HG02798 (cell line): ENCODE measurements around the gene IGFALS.

Source experiments
- ATAC-seq: cut with Tn5 transposase; IDR thresholded peaks from one replicate; pipeline ENCODE4 v1.9.1; 2021; ENCODE audit warnings: mild to moderate bottlenecking; ENCODE audit not compliant: unreplicated experiment, poor library complexity

IGFALS gene

GRCh38 chr16:1747934-1748333 is 45.6 kb downstream of the IGFALS start:
- no peak for ATAC-seq

DNA sequence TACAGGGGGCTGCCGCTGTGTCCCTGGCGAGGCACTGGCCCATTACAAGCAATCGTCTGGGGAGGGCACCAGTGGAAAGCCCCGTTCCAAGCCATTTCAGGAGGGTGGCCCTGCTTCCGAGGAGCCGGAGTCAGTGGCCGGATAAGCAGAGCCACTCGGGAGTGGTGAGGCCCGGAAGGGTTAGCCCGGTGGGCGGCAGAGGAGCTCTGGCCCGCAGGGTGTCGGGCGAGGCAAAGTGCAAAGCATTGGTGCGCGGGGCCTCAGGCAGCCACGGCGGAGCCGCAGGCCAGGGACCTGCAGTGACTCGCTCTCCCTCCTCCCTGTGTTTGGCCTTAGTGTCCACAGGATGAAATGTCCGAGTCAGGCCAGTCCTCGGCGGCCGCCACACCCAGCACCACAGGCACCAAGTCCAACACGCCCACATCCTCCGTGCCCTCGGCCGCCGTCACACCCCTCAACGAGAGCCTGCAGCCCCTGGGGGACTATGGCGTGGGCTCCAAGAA is 46.8 kb downstream of the IGFALS start:
- no peak for ATAC-seq

- ATAC-seq = no peak
Observed at GRCh38 chr16:1745900-1746692, 47.4 kb downstream of the IGFALS start.

DNA sequence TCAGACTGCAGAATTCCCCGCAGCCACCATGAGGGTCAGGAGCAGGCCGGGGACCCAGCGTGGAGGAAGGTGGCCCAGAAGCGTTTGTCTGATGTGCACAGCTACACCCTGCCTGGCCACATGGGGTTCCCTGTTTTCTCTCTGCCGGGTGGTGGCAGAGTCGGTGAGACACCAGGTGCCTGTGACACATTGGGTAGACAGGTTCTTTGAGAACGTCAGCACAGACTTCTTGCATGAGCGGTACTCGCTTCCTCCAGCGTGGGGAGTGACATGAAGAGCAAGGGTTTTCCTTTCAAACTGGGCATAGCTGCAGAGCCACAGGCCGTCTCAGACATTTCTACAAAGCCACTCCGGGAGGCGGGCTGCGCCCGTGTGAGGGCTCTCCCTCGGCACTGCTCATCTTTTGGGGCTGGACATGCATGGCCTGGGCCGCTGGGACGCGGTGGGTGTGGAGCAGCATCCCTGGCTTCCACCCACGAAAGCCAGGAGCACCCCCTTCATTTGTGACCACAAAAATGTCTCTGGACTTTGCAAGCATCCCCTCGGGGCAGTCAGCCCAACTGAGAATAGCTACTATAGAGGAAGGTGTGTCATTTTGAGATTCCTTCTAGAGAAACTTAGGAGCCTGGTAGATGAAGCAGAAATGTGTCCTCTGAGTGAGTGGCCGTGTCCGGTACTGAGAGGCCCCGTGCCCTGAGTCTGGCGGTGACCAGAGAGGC is 48.2 kb downstream of the IGFALS start:
- ATAC-seq = no peak

DNA sequence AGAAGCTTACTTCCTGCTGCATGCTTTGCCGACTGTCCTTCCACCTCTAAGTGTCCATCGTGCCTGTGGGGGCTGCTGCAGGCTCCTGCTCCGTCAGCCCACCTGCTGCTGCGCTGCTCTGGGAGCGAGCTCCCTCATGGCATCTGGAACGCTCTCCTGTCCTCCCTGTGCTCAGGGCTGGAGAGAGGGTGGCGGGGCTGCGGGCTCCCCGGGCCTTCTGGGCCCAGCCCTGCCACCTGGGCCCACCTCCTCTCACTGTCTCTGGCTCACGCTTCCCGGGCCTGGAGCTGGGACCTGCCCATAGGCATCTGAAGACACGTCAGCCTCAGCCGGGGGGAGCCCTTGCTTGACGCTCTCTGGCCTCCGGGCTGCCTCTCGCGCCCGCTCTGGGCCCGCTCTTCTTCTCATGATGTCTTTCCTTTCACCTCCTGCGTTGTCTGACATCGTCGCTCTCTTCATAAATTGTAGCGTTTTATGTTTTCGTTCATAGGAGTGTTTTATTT is 49.1 kb downstream of the IGFALS start:
- no peak for ATAC-seq

- no peak for ATAC-seq
Observed at GRCh38 chr16:1743376-1744337, 49.8 kb downstream of the IGFALS start.

GRCh38 chr16:1741553-1742165 is 51.8 kb downstream of the IGFALS start:
- no peak for ATAC-seq

DNA sequence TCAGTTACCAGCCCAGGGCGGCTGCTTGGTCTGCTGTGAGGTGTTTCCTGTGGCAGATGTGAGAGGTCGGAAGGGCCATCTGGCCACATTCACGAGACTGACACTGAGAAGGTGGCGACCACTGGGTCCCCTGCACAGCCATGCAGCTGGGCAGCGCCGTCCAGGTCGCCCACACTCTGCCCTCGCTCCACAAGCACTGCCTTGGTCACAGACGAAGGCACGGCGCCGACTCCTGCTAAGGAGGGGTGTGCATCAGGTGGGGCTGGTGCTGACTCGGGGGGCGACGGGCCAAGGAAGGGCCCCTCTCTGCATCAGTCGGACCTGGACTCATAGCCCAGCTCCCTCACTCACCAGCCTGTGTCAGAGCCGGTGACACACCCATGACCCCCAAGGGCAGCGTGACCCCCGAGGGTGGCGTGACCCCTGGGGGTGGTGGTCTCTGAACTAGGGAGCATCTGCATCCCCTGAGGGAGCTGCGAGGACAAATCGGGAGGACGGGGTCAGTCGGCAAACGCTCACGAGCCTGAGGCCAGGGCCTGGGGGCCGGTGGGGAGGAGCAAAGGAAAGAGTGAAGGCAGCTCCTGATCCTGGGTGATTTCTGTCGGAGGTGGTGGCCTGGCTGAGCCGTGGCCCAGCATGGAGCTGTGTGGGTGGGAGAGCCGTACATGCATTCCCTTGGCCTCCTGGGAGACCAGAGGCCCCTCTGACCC is 52.6 kb downstream of the IGFALS start:
- no peak for ATAC-seq
